LNCAP (cell line): ENCODE results near the gene ZNF439.

ENCODE experiments used
- TF ChIP-seq, protein P1 (sequence below): fragments of 450-650 bp; IDR thresholded peaks from 2 replicates; pipeline ENCODE4 v1.5.1; 2017; ENCODE audit warnings: mild to moderate bottlenecking

ZNF439 gene

DNA sequence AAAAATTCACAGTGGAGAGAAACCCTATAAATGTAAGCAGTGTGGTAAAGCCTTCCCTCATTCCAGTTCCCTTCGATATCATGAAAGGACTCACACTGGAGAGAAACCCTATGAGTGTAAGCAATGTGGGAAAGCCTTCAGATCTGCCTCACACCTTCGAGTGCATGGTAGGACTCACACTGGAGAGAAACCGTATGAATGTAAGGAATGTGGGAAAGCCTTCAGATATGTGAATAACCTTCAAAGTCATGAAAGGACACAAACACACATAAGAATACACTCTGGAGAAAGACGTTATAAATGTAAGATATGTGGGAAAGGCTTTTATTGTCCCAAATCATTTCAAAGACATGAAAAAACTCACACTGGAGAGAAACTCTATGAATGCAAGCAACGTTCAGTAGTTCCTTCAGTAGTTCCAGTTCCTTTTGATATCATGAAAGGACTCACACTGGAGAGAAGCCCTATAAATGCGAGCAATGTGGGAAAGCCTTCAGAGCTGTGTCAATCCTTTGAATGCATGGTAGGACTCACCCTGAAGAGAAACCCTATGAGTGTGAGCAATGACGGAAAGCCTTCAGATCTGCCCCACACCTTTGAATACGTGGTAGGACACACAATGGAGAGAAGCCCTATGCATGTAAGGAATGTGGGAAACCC is 16.1 kb upstream of the ZNF439 start:
- TF ChIP-seq, protein P1, sequence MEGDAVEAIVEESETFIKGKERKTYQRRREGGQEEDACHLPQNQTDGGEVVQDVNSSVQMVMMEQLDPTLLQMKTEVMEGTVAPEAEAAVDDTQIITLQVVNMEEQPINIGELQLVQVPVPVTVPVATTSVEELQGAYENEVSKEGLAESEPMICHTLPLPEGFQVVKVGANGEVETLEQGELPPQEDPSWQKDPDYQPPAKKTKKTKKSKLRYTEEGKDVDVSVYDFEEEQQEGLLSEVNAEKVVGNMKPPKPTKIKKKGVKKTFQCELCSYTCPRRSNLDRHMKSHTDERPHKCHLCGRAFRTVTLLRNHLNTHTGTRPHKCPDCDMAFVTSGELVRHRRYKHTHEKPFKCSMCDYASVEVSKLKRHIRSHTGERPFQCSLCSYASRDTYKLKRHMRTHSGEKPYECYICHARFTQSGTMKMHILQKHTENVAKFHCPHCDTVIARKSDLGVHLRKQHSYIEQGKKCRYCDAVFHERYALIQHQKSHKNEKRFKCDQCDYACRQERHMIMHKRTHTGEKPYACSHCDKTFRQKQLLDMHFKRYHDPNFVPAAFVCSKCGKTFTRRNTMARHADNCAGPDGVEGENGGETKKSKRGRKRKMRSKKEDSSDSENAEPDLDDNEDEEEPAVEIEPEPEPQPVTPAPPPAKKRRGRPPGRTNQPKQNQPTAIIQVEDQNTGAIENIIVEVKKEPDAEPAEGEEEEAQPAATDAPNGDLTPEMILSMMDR = no peak

DNA sequence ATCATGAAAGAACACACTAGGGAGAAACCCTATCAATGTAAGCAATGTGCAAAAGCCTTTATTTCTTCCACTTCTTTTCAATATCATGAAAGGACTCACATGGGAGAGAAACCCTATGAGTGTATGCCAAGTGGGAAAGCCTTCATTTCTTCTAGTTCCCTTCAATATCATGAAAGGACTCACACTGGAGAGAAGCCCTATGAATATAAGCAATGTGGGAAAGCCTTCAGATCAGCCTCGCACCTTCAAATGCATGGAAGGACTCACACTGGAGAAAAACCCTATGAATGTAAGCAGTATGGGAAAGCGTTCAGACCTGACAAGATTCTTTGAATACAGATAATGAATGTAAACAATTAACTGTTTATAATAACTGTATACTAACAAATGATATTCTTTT is 15.0 kb upstream of the ZNF439 start:
- TF ChIP-seq, protein P1 = no peak

DNA sequence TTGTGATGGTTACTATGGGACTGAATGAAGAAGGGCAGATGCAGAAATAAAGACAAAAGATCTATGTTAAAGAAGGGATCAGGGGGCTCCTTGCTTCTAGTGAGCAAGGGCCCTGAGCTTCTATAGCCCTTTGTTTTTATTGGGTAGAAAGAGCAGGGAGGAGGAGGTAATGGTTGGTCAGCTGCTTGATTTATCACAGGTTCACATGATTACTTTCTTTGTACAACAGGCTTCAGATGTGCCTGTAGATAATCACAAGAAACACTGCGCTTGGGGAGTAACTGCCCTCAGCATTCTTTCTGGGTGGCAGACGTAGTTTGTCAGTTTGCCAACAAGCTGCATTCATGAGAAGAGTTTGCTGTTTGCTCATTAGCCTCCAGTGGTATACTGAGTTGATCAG is 4.8 kb upstream of the ZNF439 start:
- TF ChIP-seq, protein P1 = no peak

DNA sequence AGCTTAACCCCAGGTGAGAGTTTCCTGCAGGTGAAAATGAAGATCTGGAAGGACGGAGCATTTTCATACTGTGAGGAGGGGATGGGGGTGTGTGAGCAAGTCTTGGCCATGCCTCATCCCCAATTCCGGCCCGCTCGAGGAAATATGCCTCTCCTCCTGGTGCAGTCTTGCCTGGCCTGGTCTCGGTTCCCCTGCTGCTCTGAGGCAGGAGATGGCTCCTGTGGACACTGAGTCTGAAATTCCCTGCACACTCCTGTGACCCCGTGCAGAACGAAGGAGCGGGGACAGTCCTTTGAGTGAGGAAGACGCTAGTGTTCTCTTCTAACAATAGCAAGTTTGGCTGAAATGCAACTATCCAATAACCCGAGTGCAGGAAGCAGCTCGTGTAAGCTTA is 329 bp upstream of the ZNF439 start:
- TF ChIP-seq, protein P1 = no peak

DNA sequence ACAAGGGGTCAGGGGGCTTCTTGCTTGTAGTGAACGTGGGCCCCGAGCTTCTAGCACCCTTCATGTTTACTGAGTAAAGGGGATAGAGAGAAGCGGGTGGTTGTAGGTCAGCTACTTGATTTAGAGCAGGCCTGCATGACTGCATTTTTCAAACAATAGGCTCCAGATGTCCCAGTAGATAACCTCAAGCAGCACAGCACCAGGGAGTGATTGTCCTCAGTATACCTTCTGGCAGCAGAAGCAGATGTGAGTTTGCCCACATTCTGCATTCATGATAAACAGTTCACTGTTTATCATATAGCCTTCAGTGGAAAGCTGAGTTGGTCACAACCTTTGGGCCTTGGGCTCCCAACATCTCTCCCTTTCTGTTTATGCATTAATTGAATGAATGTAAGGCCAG is 4.8 kb downstream of the ZNF439 start:
- TF ChIP-seq, protein P1 = no peak

DNA sequence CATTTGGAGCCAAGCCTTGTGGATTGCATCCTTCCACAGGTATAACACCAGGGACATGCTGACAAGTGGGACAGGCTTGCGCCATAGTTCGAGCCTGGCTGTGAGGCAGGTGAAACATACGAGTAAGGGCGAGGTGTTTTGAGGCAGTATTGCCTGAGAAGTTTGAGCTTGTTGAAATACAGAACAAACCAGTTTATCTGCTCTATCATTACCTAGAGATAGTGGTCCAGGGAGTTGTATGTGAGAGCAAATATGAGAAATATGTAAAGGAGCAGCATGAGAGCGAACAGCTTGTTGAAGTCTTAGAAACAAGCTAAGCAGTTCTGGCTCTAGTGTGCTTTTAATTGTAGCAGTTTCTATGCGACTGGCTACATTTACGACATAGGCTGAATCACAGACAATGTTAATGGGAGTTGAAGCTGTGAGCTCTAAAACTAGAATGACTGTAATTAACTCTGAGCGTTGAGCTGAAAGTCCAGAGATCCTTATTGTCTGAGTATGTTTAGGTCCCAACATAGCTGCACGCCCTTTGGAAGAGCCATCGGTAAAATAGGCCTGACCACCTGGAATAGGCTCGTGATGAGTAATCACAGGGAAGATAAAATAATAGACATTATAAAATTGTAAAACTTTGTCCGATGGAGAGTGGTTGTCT is 8.2 kb downstream of the ZNF439 start:
- TF ChIP-seq, protein P1 = no peak

DNA sequence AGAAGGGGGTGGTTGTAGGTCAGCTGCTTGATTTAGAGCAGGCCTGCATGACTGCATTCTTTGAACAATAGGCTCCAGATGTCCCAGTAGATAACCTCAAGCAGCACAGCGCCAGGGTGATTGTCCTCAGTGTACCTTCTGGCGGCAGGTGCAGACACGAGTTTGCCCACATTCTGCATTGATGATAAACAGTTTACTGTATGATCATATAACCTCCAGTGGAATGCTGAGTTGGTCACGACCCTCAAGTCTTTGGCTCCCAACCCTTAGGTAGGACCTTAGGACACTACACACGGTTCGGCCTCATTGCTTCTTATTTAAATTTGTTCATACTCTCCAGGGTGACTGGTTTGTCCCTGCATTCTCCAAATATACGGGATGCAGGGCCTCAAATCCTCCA is 12.2 kb downstream of the ZNF439 start:
- TF ChIP-seq, protein P1 = no peak
